Chondrocyte (in vitro differentiated cells): ENCODE measurements around the gene NPAS3. TPM values are rescaled to one million over a fixed set of nuclear protein-coding genes. Genes with fewer than 3 reads are reported as not detected.

ENCODE experiments used
- DNase-seq: peaks from one replicate; pipeline ENCODE4 v3.0.0; 2021; ENCODE audit warnings: mixed read lengths, low spot score
- H3K27ac Mint-ChIP-seq: one replicate; pipeline ENCODE4 v1.8.0; 2021; ENCODE audit warnings: mild to moderate bottlenecking, moderate library complexity, mixed read lengths; ENCODE audit not compliant: unreplicated experiment
- H3K27me3 Mint-ChIP-seq: 2 replicates; pipeline ENCODE4 v1.8.0; 2021; ENCODE audit warnings: low read depth, mixed read lengths
- H3K36me3 Mint-ChIP-seq: 2 replicates; pipeline ENCODE4 v1.8.0; 2021; ENCODE audit warnings: low read depth, mixed read lengths
- H3K4me1 Mint-ChIP-seq: 2 replicates; pipeline ENCODE4 v1.8.0; 2021; ENCODE audit warnings: low read depth, mild to moderate bottlenecking, mixed read lengths
- H3K4me3 Mint-ChIP-seq: one replicate; pipeline ENCODE4 v1.8.0; 2021; ENCODE audit warnings: mild to moderate bottlenecking, moderate library complexity, mixed read lengths; ENCODE audit not compliant: unreplicated experiment
- H3K9me3 Mint-ChIP-seq: 2 replicates; pipeline ENCODE4 v1.8.0; 2021; ENCODE audit warnings: low read depth, mixed read lengths
- CTCF ChIP-seq: fragments of 200-600 bp; sonication (generic); IDR thresholded peaks from 2 replicates; pipeline ENCODE4 v1.5.0; 2021; ENCODE audit warnings: antibody characterized with exemption, mild to moderate bottlenecking, moderate library complexity
- total RNA-seq: library from RNA; stranded (reverse); gene quantifications from 3 replicates; pipeline ENCODE4 v1.2.1, GENCODE V29; 2021

Gene NPAS3
- total RNA-seq, 1 donor from 2014 or later: 2.6 TPM

GRCh38 chr14:33716921-33717320 lies 778.2 kb downstream of the NPAS3 start:
- Mint-ChIP-seq H3K36me3 (no peaks in the 10 kb centered on the region), H3K27me3 (no peaks in the 10 kb centered on the region), H3K27ac (no peak overlapping the region), H3K4me1 (peaks cover 12% of the 10 kb centered on the region), H3K4me3 (no peak overlapping the region), H3K9me3 (no peaks in the 10 kb centered on the region)
- TF ChIP-seq CTCF: no peak
- no peak for DNase-seq

GRCh38 chr14:33717866-33718265 lies 779.2 kb downstream of the NPAS3 start:
- Mint-ChIP-seq H3K27me3 (no peaks in the 10 kb centered on the region), H3K9me3 (no peaks in the 10 kb centered on the region), H3K36me3 (no peaks in the 10 kb centered on the region), H3K4me1 (peaks cover 12% of the 10 kb centered on the region), H3K27ac (no peak overlapping the region), H3K4me3 (no peak overlapping the region)
- no peak for DNase-seq
- no peak for TF ChIP-seq CTCF

- H3K4me1 Mint-ChIP-seq: peaks cover 5% of the 10 kb centered on the region
- no peaks in the 10 kb centered on the region for H3K27me3 Mint-ChIP-seq
- no peak overlapping the region for H3K4me3 Mint-ChIP-seq
- no peak for TF ChIP-seq CTCF
- no peak overlapping the region for H3K27ac Mint-ChIP-seq
- no peak for DNase-seq
- no peaks in the 10 kb centered on the region for H3K9me3 Mint-ChIP-seq
- H3K36me3 Mint-ChIP-seq: no peaks in the 10 kb centered on the region
Measured at GRCh38 chr14:33720284-33720787, 781.7 kb downstream of the NPAS3 start.

GRCh38 chr14:33726685-33727084 lies 788.0 kb downstream of the NPAS3 start:
- H3K36me3 Mint-ChIP-seq: no peaks in the 10 kb centered on the region
- no peaks in the 10 kb centered on the region for H3K9me3 Mint-ChIP-seq
- no peak for DNase-seq
- H3K4me1 Mint-ChIP-seq: peaks cover 10% of the 10 kb centered on the region
- no peaks in the 10 kb centered on the region for H3K27me3 Mint-ChIP-seq
- H3K27ac Mint-ChIP-seq: no peak overlapping the region
- H3K4me3 Mint-ChIP-seq: no peak overlapping the region
- no peak for TF ChIP-seq CTCF

- H3K36me3 Mint-ChIP-seq: no peaks in the 10 kb centered on the region
- TF ChIP-seq CTCF: no peak
- H3K4me1 Mint-ChIP-seq: peaks cover 10% of the 10 kb centered on the region
- H3K27me3 Mint-ChIP-seq: no peaks in the 10 kb centered on the region
- DNase-seq: no peak
- no peaks in the 10 kb centered on the region for H3K9me3 Mint-ChIP-seq
- no peak overlapping the region for H3K27ac Mint-ChIP-seq
- H3K4me3 Mint-ChIP-seq: no peak overlapping the region
Measured at GRCh38 chr14:33727606-33728005, 788.9 kb downstream of the NPAS3 start.
